ENCODE measurements around the gene TOX3. TPM values are rescaled to one million over a fixed set of nuclear protein-coding genes. Genes with fewer than 3 reads are reported as not detected.

TOX3 gene
- total RNA-seq, 1 experiment from 2014 or later: 20.2 TPM

DNA sequence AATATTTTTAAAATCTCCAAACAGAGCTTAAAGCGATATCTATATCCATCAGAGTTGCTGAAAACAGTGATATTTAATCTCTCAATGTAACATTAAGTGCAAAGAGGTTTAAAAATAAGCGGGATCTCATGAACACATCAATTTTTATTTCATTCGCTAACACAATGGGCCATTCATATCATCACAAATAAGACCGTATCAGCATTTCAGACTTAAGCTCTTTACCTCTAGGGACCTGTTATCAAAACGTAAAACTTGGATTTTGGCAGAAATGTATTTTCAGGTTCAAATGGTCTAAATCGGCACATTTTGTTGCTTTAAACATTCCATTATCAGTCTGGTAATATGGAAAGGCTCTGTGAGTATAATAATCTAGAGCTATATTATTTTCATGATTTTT lies 77.9 kb downstream of the TOX3 start (continued):
- no peak for TF ChIP-seq ATF1 (CRISPR knock-in tag; IDR thresholded peaks at IDR 0.05)
- TF ChIP-seq JAZF1 (CRISPR knock-in tag; IDR thresholded peaks at IDR 0.05): no peak
- no peak for TF ChIP-seq ESRRA (CRISPR knock-in tag; IDR thresholded peaks at IDR 0.05; ENCODE audit: borderline replicate concordance)
- TF ChIP-seq, protein P1, sequence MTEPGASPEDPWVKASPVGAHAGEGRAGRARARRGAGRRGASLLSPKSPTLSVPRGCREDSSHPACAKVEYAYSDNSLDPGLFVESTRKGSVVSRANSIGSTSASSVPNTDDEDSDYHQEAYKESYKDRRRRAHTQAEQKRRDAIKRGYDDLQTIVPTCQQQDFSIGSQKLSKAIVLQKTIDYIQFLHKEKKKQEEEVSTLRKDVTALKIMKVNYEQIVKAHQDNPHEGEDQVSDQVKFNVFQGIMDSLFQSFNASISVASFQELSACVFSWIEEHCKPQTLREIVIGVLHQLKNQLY (CRISPR knock-in tag; IDR thresholded peaks at IDR 0.05): no peak
- TF ChIP-seq, protein P2, sequence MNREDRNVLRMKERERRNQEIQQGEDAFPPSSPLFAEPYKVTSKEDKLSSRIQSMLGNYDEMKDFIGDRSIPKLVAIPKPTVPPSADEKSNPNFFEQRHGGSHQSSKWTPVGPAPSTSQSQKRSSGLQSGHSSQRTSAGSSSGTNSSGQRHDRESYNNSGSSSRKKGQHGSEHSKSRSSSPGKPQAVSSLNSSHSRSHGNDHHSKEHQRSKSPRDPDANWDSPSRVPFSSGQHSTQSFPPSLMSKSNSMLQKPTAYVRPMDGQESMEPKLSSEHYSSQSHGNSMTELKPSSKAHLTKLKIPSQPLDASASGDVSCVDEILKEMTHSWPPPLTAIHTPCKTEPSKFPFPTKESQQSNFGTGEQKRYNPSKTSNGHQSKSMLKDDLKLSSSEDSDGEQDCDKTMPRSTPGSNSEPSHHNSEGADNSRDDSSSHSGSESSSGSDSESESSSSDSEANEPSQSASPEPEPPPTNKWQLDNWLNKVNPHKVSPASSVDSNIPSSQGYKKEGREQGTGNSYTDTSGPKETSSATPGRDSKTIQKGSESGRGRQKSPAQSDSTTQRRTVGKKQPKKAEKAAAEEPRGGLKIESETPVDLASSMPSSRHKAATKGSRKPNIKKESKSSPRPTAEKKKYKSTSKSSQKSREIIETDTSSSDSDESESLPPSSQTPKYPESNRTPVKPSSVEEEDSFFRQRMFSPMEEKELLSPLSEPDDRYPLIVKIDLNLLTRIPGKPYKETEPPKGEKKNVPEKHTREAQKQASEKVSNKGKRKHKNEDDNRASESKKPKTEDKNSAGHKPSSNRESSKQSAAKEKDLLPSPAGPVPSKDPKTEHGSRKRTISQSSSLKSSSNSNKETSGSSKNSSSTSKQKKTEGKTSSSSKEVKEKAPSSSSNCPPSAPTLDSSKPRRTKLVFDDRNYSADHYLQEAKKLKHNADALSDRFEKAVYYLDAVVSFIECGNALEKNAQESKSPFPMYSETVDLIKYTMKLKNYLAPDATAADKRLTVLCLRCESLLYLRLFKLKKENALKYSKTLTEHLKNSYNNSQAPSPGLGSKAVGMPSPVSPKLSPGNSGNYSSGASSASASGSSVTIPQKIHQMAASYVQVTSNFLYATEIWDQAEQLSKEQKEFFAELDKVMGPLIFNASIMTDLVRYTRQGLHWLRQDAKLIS (CRISPR knock-in tag; IDR thresholded peaks at IDR 0.05; ENCODE audit: borderline replicate concordance): no peak
- no peak for TF ChIP-seq ZNF317 (CRISPR knock-in tag; IDR thresholded peaks at IDR 0.05; ENCODE audit: borderline replicate concordance, low read depth)
- no peak for TF ChIP-seq ZNF232 (CRISPR knock-in tag; IDR thresholded peaks at IDR 0.05)
- no peak for TF ChIP-seq NR1H2 (CRISPR knock-in tag; IDR thresholded peaks at IDR 0.05)
- TF ChIP-seq CREB1 (CRISPR knock-in tag; IDR thresholded peaks at IDR 0.05): no peak
- no peak for TF ChIP-seq SMAD3 (CRISPR knock-in tag; IDR thresholded peaks at IDR 0.05; ENCODE audit: borderline replicate concordance)
- TF ChIP-seq, protein P3, sequence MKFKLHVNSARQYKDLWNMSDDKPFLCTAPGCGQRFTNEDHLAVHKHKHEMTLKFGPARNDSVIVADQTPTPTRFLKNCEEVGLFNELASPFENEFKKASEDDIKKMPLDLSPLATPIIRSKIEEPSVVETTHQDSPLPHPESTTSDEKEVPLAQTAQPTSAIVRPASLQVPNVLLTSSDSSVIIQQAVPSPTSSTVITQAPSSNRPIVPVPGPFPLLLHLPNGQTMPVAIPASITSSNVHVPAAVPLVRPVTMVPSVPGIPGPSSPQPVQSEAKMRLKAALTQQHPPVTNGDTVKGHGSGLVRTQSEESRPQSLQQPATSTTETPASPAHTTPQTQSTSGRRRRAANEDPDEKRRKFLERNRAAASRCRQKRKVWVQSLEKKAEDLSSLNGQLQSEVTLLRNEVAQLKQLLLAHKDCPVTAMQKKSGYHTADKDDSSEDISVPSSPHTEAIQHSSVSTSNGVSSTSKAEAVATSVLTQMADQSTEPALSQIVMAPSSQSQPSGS (CRISPR knock-in tag; IDR thresholded peaks at IDR 0.05; ENCODE audit: borderline replicate concordance, low read depth): no peak
- TF ChIP-seq, protein P4, sequence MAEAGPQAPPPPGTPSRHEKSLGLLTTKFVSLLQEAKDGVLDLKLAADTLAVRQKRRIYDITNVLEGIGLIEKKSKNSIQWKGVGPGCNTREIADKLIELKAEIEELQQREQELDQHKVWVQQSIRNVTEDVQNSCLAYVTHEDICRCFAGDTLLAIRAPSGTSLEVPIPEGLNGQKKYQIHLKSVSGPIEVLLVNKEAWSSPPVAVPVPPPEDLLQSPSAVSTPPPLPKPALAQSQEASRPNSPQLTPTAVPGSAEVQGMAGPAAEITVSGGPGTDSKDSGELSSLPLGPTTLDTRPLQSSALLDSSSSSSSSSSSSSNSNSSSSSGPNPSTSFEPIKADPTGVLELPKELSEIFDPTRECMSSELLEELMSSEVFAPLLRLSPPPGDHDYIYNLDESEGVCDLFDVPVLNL (CRISPR knock-in tag; IDR thresholded peaks at IDR 0.05; ENCODE audit: borderline replicate concordance, low read depth): no peak

DNA sequence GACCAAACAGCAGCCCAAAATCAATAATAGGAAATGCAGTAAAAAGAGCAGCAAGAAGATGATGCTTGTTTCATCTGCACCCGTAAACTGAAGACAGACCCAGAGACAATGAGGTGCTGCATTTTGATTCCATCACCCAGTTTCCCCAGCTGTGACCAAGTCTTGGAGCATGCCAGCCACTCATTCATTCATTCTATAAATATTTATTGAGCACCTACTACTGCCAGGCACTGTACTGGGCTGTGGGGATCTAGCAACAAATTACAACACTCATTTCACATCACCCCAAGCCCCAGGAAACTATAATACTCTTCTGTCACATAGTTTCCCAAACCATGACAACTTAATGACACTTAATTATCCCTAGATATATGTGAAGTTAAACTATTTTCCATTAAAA lies 79.2 kb downstream of the TOX3 start:
- peaks cover 83% of the 10 kb centered on the region for H3K4me1 Mint-ChIP-seq
- no peak overlapping the region for H3K27ac Mint-ChIP-seq
- DNase-seq (ENCODE audit: low spot score) (no peak), ATAC-seq (no peak)
- ChIA-PET POLR2A (no interaction called here), CTCF (no interaction called here)
- no peaks in the 10 kb centered on the region for H3K9me3 Mint-ChIP-seq
- H3K4me3 Mint-ChIP-seq: no peak overlapping the region
- H3K27me3 Mint-ChIP-seq (ENCODE audit: low read depth): no peaks in the 10 kb centered on the region
- peaks cover 14% of the 10 kb centered on the region for H3K36me3 Mint-ChIP-seq
- TF ChIP-seq, protein P5, sequence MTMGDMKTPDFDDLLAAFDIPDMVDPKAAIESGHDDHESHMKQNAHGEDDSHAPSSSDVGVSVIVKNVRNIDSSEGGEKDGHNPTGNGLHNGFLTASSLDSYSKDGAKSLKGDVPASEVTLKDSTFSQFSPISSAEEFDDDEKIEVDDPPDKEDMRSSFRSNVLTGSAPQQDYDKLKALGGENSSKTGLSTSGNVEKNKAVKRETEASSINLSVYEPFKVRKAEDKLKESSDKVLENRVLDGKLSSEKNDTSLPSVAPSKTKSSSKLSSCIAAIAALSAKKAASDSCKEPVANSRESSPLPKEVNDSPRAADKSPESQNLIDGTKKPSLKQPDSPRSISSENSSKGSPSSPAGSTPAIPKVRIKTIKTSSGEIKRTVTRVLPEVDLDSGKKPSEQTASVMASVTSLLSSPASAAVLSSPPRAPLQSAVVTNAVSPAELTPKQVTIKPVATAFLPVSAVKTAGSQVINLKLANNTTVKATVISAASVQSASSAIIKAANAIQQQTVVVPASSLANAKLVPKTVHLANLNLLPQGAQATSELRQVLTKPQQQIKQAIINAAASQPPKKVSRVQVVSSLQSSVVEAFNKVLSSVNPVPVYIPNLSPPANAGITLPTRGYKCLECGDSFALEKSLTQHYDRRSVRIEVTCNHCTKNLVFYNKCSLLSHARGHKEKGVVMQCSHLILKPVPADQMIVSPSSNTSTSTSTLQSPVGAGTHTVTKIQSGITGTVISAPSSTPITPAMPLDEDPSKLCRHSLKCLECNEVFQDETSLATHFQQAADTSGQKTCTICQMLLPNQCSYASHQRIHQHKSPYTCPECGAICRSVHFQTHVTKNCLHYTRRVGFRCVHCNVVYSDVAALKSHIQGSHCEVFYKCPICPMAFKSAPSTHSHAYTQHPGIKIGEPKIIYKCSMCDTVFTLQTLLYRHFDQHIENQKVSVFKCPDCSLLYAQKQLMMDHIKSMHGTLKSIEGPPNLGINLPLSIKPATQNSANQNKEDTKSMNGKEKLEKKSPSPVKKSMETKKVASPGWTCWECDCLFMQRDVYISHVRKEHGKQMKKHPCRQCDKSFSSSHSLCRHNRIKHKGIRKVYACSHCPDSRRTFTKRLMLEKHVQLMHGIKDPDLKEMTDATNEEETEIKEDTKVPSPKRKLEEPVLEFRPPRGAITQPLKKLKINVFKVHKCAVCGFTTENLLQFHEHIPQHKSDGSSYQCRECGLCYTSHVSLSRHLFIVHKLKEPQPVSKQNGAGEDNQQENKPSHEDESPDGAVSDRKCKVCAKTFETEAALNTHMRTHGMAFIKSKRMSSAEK (CRISPR knock-in tag; IDR thresholded peaks at IDR 0.05; ENCODE audit: borderline replicate concordance): no peak
- no peak for TF ChIP-seq ZNF423 (CRISPR knock-in tag; IDR thresholded peaks at IDR 0.05)
- no peak for TF ChIP-seq RORB (CRISPR knock-in tag; IDR thresholded peaks at IDR 0.05)
- TF ChIP-seq GRHL2 (CRISPR knock-in tag; IDR thresholded peaks at IDR 0.05; ENCODE audit: insufficient replicate concordance, severe bottlenecking): no peak
- no peak for TF ChIP-seq NR1H2 (CRISPR knock-in tag; IDR thresholded peaks at IDR 0.05)
- TF ChIP-seq, protein P6, sequence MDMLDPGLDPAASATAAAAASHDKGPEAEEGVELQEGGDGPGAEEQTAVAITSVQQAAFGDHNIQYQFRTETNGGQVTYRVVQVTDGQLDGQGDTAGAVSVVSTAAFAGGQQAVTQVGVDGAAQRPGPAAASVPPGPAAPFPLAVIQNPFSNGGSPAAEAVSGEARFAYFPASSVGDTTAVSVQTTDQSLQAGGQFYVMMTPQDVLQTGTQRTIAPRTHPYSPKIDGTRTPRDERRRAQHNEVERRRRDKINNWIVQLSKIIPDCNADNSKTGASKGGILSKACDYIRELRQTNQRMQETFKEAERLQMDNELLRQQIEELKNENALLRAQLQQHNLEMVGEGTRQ (CRISPR knock-in tag; IDR thresholded peaks at IDR 0.05): no peak
- no peak for TF ChIP-seq SP1 (CRISPR knock-in tag; conservative IDR thresholded peaks at IDR 0.05)
- TF ChIP-seq, protein P7, sequence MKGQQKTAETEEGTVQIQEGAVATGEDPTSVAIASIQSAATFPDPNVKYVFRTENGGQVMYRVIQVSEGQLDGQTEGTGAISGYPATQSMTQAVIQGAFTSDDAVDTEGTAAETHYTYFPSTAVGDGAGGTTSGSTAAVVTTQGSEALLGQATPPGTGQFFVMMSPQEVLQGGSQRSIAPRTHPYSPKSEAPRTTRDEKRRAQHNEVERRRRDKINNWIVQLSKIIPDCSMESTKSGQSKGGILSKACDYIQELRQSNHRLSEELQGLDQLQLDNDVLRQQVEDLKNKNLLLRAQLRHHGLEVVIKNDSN (CRISPR knock-in tag; IDR thresholded peaks at IDR 0.05): no peak
- TF ChIP-seq FOXP1 (CRISPR knock-in tag; IDR thresholded peaks at IDR 0.05; ENCODE audit: borderline replicate concordance): no peak
- TF ChIP-seq, protein P8, sequence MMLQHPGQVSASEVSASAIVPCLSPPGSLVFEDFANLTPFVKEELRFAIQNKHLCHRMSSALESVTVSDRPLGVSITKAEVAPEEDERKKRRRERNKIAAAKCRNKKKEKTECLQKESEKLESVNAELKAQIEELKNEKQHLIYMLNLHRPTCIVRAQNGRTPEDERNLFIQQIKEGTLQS (CRISPR knock-in tag; conservative IDR thresholded peaks at IDR 0.05): no peak
- no peak for TF ChIP-seq RELA (CRISPR knock-in tag; IDR thresholded peaks at IDR 0.05; ENCODE audit: borderline replicate concordance)

Measured in WTC11 (cell line).